ENCODE measurements around the gene C2orf74. TPM values are rescaled to one million over a fixed set of nuclear protein-coding genes. Genes with fewer than 3 reads are reported as not detected.
"Not testable (repeated sequence)": the region's sequence is repeated elsewhere in the genome, so short reads cannot be mapped to it uniquely, and the experiment has no call there.

Gene C2orf74
- total RNA-seq, 1 donor from 2014 or later = 13.5 TPM

GRCh38 chr2:61172671-61173070 lies 10.7 kb downstream of the C2orf74 start:
- DNase-seq (ENCODE audit: low spot score) = no peak
- ATAC-seq = no peak

GRCh38 chr2:61173116-61173515 lies 11.1 kb downstream of the C2orf74 start:
- no peak for ATAC-seq
- DNase-seq (ENCODE audit: low spot score) = no peak

GRCh38 chr2:61175036-61175435 lies 13.0 kb downstream of the C2orf74 start:
- DNase-seq (ENCODE audit: low spot score) (peak; percentile 51), ATAC-seq (peak; percentile 4)

GRCh38 chr2:61176755-61177726 lies 15.1 kb downstream of the C2orf74 start:
- DNase-seq (ENCODE audit: low spot score) (peak; percentile 96), ATAC-seq (peak; percentile 91)

- ATAC-seq (peak; percentile 8), DNase-seq (ENCODE audit: low spot score) (peak; percentile 60)
These were observed 15.9 kb downstream of the C2orf74 start for GRCh38 chr2:61177727-61178549.

GRCh38 chr2:61178603-61179545 lies 16.9 kb downstream of the C2orf74 start:
- no peak for DNase-seq (ENCODE audit: low spot score)
- ATAC-seq = no peak

- ATAC-seq (no peak), DNase-seq (ENCODE audit: low spot score) (peak; percentile 49)
These were observed 18.0 kb downstream of the C2orf74 start for GRCh38 chr2:61179701-61180639.

GRCh38 chr2:61180686-61181085 lies 18.7 kb downstream of the C2orf74 start:
- no peak for ATAC-seq

GRCh38 chr2:61181382-61182058 lies 19.5 kb downstream of the C2orf74 start:
- no peak for ATAC-seq
- DNase-seq (ENCODE audit: low spot score) = no peak

More at GRCh38 chr2:61180686-61181085, 18.7 kb downstream of the C2orf74 start:
- no peak for DNase-seq (ENCODE audit: low spot score)

GRCh38 chr2:61182059-61182383 lies 20.0 kb downstream of the C2orf74 start:
- DNase-seq (ENCODE audit: low spot score) (no peak), ATAC-seq (no peak)

- no peak for DNase-seq (ENCODE audit: low spot score)
- no peak for ATAC-seq
These were observed 21.8 kb downstream of the C2orf74 start for GRCh38 chr2:61183795-61184194.

GRCh38 chr2:61184263-61184662 lies 22.3 kb downstream of the C2orf74 start:
- ATAC-seq = no peak
- no peak for DNase-seq (ENCODE audit: low spot score)

GRCh38 chr2:61185231-61185728 lies 23.3 kb downstream of the C2orf74 start:
- no peak for ATAC-seq
- no peak for DNase-seq (ENCODE audit: low spot score)

GRCh38 chr2:61187085-61187484 lies 25.1 kb downstream of the C2orf74 start:
- DNase-seq (ENCODE audit: low spot score) (no peak), ATAC-seq (no peak)

GRCh38 chr2:61193670-61194561 lies 31.9 kb downstream of the C2orf74 start:
- no peak for DNase-seq (ENCODE audit: low spot score)

GRCh38 chr2:61194646-61195045 lies 32.7 kb downstream of the C2orf74 start:
- not testable (repeated sequence) for DNase-seq (ENCODE audit: low spot score); ATAC-seq

More at GRCh38 chr2:61193670-61194561, 31.9 kb downstream of the C2orf74 start:
- peak; percentile 14 for ATAC-seq

- no peak for DNase-seq (ENCODE audit: low spot score)
- no peak for ATAC-seq
These were observed 34.7 kb downstream of the C2orf74 start for GRCh38 chr2:61196671-61197070.

GRCh38 chr2:61205132-61205531 lies 43.1 kb downstream of the C2orf74 start:
- DNase-seq (ENCODE audit: low spot score) (no peak), ATAC-seq (no peak)

Measured in left lobe of liver (tissue), 2 donors.